Activated T-cell treated with anti-CD3 and anti-CD28 coated beads for 4 hours (primary cell): Measurements from ENCODE around the gene NPY.
A peak's percentile ranks its signal among the peaks of the same experiment; 100 is the strongest.
"Not testable (repeated sequence)": the region's sequence is repeated elsewhere in the genome, so short reads cannot be mapped to it uniquely, and the experiment has no call there.

Experiments used
- DNase-seq: peaks from one replicate; pipeline ENCODE4 v3.0.0-alpha.2; 2020

The NPY gene

DNA sequence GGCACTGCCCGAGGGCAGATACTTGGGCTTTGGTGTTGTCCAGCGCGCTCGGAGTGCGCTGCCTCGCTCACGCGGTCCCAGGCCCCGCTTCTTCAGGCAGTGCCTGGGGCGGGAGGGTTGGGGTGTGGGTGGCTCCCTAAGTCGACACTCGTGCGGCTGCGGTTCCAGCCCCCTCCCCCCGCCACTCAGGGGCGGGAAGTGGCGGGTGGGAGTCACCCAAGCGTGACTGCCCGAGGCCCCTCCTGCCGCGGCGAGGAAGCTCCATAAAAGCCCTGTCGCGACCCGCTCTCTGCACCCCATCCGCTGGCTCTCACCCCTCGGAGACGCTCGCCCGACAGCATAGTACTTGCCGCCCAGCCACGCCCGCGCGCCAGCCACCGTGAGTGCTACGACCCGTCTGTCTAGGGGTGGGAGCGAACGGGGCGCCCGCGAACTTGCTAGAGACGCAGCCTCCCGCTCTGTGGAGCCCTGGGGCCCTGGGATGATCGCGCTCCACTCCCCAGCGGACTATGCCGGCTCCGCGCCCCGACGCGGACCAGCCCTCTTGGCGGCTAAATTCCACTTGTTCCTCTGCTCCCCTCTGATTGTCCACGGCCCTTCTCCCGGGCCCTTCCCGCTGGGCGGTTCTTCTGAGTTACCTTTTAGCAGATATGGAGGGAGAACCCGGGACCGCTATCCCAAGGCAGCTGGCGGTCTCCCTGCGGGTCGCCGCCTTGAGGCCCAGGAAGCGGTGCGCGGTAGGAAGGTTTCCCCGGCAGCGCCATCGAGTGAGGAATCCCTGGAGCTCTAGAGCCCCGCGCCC is at the start of gene NPY:
Gene NPY (plus strand): TSS at position 294 of the 802 bp plus-strand sequence. CDS start 1,051 bp downstream, outside the sequence.
- DNase-seq = no peak

DNA sequence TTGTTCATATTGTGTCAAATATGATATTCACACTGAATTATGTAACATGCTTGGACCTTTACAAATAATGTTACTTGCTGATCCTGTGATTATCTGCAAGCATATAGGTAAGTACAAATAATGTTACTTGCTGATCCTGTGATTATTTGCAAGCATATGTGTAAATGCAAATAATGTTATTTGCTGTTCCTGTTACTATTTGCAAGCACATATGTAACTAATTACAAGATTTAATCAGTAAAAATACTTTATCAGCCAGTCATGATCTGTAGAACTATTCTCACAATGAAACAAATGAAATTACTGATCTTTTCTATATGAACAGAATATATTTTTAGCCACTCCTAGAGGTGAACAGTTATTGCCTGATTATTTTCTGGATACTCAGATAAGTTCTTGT is 44.7 kb upstream of the NPY start:
- DNase-seq = no peak

DNA sequence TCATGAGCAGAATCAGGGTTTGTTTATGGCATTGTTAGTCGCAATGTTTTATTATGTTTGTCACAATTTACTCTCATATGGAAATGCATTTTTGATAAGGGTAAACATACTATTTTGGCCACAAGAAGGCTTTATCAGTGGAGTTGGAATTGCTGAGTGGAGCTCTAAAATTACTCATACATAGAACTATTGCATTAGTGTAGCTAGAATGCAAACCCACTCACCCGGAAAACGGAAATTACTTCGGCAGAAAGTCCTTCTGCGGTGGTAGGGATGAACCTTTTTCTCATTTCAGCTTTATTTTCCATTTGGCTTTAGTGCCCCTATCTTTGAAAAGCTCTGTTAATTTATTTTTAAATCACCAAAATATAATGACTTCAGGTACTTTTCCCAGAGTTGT is 42.8 kb upstream of the NPY start:
- no peak for DNase-seq

DNA sequence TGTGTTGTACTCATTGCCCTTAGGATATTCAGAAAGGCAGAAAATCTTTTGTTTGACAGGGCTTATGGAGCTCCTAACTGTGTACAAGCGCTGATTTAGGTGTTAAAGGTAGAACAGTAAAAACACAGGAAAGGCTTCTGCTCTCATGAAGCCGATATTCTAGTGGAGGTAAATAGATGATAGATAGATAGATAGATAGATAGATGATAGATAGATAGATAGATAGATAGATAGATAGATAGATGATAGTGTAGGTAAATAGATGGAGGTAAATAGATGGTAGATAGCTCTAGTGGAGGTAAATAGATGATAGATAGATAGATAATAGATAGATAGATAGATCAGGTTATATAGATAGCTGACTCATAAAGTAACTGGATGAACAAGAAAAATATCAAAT is 39.4 kb upstream of the NPY start:
- no peak for DNase-seq

DNA sequence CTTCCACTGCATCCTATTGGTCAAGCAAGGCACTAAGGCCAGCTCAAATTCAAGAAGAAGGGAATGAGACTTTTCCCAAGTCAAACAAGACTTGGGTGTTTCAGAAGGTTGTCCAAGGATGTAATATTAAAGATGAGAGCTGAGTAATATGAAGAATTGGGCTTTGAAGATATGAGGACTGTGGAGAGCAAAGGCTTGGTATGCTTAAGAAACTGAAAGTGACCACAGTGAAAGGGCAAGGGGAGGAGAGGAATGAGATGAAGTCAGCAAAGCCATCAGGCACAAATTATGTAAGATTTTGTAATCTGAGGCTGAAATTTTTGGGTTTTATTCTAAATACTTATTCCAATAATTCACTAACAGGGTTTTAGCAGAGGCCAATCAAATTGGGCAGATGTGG is 38.6 kb upstream of the NPY start:
- no peak for DNase-seq

DNA sequence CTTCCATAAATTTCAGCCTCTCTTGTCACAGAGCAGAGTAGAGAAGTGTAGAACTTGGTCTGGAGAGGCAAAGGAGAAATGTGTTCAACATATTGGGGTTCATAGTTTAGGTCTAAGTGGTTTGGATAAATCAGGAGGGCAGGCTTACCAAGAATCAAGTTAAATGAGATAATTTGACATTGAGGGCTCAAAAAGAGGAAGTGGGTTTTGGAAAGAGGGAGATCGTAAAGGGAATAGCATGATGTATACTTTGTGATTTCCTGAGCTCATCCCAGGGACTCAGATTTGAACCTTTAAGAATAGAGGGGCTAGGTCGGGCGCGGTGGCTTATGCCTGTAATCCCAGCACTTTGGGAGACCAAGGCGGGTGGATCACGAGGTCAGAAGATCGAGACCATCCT is 34.7 kb upstream of the NPY start:
- DNase-seq = no peak

DNA sequence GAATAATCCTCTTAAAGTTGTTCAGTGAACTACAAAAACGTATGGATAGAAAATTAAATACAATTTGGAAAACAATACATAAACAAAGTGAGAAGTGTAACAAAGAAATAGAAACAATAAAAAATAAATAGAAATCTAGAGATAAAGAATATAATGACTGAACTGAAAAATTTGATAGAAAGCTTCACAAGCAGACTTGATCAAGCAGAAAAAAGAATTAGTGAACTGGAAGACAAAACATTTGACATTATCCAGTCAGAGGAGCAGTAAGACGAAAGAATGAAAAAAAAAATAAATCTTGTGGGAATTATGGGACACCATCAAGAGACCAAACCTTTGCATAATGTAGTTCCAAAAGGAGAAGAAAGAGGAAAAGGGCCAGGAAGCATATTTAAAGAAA is 32.4 kb upstream of the NPY start:
- no peak for DNase-seq

DNA sequence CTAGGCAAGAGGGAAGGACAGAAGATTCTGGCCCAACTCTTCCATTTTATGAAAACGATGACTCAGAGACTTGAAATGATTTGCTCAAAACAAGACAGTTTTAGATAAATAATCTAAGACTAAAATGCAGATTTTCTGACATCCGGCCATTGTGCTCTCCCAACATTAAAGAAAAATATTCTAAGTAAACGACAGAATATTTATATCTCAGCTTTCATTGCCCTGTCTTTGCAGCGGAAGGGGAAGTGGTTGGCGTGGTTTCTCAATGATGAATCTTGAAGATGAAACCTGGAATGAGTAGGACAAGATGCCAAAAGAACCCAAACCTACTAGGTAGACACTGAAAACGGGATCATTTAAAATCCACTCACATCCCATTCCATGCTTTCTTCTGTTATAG is 28.9 kb upstream of the NPY start:
- no peak for DNase-seq

DNA sequence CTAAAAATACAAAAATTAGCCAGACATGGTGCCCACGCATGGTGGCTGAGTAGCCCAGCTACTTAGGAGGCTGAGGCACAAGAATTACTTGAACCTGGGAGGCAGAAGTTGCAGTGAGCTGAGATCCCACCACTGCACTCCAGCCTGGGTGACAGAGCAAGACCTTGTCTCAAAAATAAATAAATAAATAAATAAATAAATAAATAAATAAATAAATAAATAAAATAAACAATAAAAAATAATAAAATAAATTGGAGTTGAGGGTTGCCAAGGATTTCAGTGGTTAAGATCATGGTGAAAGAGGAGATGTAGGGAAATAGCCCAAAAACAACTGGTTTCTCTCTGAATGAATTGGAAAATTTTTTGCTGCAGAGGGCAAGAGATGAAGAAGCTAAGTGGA is 25.7 kb upstream of the NPY start:
- not testable (repeated sequence) for DNase-seq

DNA sequence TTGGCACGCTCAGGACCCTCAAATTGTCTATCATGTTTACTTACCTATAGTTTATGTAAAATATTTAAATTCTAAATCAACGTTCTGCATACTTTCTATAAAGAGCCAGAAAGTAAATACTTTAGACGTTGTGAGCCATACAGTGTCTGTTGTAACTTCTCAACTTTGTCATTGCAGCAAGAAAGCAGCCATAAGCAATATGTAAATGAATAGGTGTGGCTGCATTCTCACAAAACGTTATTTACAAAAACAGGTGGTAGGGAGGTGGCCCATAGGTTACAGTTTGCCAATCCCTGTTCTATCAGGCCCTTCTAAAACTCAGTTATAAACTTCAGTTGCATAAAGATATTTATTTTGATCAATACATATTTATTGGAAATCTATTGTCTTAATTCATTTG is 12.1 kb upstream of the NPY start:
- no peak for DNase-seq

DNA sequence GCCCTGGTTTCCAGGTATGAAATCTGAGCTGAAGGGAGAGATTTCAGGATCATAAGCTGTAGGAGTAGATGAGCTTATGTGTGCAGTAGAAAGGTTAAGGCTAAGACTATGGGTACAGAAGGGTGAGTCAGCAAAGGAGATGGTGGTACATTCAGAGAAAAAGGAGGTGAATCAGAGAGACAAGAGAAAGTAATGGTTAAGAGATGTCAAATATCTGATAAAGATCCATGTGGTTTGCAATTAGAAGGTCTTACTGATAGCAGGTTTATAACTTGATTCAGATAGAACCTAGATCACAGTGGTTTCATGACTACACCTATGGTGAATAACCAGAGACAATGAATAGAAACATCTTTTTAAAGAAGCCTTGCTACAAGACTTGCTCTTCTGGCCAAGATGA is 4.5 kb upstream of the NPY start:
- DNase-seq = no peak

DNA sequence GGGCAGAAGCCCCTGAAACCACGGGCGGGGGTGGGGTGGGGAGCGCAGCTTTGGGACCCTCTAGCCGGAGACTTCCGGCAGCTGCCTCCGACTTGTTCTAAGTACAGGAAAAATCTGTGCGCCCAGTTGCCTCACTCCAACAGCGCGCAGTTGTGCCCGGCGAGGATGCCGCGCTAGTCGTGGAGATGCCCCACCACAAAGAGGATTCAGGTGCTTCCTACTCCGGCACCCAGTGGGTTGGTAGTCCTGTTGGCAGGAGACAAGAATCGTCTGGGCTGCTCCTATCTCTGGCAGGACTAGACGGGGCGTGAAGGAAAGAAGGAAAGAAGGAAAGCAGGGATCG is 465 bp upstream of the NPY start:
- DNase-seq = no peak

DNA sequence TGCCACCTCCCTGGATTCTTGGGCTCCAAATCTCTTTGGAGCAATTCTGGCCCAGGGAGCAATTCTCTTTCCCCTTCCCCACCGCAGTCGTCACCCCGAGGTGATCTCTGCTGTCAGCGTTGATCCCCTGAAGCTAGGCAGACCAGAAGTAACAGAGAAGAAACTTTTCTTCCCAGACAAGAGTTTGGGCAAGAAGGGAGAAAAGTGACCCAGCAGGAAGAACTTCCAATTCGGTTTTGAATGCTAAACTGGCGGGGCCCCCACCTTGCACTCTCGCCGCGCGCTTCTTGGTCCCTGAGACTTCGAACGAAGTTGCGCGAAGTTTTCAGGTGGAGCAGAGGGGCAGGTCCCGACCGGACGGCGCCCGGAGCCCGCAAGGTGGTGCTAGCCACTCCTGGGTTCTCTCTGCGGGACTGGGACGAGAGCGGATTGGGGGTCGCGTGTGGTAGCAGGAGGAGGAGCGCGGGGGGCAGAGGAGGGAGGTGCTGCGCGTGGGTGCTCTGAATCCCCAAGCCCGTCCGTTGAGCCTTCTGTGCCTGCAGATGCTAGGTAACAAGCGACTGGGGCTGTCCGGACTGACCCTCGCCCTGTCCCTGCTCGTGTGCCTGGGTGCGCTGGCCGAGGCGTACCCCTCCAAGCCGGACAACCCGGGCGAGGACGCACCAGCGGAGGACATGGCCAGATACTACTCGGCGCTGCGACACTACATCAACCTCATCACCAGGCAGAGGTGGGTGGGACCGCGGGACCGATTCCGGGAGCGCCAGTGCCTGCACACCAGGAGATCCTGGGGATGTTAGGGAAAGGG is 913 bp downstream of the NPY start:
- DNase-seq = no peak

DNA sequence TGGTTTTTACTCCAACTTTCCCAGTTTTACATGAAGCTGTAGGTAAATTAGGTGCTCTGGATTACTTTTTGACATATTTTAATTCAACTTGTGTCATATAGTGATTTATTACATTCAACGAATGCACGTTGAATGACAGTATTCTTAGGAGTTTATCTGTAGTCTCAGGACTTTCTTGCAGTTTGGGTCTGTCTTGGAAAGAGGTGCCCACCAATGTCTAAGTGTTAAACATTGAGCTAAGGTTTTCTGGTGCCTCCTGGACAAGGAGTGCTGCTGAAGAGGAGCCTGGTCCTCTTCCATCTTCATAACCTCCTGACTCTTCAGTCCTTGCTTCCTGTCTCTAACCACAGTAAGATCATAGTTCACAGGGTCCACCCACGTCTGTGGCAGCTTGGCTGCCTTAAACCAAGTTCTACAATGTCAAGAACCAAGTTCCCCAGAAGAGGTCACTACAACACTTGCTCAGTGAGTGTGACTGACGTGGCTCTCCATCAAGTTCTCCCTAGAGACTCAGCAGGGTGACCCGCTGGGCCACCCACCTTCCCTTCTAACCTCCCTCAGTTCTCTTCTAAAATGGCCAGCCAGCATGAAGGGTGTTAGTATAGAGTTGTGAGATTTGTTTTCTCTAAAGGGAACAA is 6.1 kb downstream of the NPY start:
- DNase-seq = peak; percentile 23

DNA sequence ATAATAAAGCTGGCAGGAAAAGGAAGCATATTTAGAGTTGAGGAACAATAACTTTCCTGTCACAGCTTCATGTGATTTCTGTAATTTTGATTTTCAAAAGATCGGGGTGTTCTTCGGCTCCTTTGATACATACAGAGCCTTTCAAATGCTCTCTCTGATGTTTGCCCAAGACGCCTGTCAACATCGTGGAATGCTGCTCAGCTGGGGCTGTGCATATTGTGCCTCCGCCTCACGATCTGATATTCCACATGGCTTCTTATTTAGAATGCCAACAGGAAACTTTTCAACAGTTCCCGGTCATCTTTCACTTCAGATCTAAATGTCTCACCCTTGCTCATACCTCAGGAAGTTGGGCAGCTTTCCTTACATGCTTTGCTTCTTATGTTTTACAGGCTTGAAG is 7.3 kb downstream of the NPY start:
- no peak for DNase-seq

DNA sequence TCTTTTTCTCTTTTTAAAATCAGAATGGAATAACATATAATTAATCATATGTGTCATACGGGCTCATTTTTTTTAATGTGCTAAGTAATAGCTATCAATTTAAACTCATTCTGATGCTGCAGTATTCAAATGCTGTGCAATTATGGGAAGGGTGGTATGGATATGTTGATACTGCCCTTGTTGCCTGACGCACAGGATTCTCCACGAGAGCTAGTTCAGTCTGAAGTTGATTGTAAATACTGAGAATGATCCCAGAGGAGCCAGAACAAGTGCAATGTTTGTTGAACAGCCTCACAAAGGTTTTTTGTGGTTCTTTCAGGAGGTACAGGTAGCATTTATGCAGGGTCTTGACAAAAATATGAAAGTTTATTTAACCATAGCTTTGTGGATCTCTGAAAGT is 13.4 kb downstream of the NPY start:
- no peak for DNase-seq

DNA sequence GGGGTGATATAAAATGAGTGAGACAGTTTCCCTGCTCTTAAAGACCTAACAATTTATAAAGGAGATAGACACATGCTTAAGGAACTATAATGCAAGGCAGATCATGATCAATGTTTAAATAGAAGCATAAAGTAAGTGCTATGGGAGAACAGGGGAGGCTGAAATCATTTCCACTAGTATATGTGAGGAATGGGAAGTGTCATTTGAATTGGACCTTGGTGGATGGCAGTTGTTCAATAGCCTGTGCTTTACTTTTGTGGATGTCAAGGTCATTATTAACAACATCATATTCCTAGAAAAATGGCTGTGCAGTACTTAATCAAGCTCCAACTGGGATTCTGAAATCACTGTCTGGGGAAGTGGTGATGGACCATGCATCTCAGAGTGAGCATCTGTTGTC is 14.7 kb downstream of the NPY start:
- no peak for DNase-seq

DNA sequence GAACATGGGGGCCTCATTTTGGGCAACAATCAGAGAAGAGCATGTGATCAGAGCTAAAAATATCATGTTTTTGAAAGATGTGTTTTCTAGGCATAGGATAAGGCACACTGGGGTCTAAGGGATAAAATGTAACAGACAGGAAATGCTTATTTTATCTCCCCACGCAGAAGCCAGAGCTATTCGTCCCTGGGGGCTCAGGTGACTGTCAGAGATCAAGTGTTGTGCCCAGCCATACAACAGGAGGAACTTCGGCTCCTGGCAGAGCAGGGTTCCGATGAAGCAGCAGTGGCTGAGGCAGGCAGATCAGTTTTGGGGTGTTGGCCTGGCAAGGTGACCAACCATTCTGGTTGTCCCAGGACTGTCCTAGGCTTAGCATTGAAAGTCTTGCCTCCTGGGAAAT is 15.2 kb downstream of the NPY start:
- no peak for DNase-seq

DNA sequence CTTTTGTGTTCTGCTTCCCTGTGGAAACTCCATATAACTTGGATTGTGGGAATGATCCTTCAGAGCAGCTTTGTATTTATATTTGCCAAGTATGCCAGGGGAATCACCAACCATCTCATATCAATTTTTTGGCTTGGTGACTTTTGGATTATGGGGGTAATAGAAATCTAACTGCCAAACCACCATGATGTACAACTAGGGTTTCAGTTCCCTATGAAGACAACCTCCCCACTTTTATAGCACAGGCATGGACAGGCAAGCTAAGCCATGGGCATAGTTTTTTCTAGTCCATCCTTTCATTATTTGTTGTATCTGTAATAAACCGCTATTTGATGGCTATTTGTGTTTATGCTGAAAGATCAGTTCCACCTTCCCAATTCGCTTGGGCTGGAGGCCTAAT is 17.7 kb downstream of the NPY start:
- DNase-seq = no peak

DNA sequence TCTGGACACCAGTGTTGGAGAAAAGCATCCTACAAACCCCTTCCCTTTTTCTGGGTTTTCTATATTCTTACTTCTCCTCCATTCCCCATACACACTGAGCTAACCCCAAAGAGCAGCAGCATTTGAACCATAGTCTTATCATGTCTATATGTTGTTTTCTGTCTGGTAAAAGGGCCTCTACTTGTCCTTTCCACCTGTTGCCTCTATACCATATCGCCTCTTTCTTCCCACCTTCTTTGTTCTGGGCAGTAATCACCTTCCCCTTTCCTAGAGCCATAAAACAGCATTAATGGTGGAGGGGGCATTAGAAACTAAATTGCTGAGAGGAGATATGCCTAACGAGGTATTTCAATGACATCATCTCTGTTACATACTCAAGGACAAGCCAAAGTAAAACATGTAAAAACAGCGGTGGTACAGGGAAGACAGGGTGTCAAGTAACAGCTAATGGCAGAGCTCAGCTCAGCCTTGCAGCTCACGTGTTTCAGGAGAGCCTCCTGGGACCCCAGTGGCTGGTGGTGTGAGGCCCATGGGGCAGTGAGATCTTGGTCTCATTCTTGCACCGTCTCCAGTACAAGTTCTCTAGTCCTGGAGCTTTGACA is 20.6 kb downstream of the NPY start:
- DNase-seq = no peak

DNA sequence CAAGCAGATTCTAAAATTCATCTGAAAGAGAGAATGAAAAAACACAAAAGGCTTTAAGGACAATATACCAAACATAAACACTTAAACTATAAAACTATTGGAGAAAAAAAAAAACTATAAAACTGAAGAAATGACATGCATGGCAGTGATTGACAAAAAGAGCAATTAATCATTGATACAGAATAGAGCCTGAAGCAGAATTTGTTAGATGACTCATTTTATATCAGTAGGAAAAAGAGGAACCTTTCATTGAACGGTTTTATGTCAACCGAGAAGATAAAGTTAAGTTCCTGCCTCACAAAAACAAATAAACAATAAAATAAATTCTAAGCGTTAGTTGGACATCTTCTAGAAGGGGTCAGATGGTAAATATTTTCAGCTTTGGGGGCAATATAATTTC is 23.3 kb downstream of the NPY start:
- no peak for DNase-seq

DNA sequence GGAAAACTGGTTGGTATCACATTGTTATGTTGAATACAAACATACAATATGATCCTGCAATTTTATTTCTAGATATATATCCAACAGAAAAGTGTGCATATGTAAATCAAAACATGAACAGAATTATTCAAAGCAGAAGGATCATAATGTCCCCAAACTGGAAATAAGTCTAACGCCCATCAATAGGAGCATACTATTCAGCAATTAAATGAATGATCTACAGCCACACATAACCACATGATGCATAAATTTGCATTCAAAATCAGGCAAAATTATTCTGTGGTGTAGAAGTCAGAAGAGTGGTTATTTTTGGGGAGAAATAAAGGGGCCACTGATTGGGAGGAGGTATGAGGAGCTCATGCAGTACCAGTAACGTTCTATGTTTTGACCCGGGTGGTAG is 28.6 kb downstream of the NPY start:
- DNase-seq = no peak

DNA sequence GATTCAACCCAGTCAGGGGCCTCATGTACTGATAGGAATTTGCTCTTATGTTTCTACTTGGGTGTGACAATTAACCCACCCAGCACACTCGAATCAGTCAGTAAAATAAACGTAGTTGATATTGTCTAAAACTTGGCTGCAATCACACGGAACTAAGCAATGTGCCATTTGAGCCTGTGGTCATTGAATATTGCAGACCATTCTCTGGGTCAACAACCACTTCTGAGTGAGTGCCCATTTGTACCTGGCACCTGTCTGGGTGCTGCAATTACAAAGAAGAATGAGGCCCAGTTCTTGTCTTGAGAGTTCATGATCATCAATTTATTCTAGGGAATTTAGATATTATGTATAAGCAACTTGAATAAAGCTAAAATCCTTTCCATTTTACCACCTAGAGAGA is 29.8 kb downstream of the NPY start:
- DNase-seq = no peak

DNA sequence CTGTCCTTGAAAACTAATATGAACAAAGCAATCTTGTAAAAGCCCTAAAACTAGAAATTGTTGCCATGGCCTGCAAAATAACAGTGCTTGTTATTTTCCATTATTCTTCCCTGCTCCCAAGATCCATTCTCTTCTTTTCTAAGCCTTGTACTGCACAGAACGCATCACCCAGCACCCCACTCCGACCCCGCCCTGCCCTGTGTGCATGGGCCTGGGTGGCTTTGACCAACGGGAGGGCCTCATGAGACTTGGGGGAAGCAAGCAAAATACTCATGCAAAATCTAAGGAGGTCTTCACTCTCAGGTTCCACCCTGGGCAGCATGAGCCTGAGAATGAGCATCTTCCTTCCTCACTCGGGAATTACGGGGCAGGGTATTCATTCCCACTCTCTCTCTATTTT is 32.4 kb downstream of the NPY start:
- DNase-seq = no peak
